Measurements from ENCODE around the gene MYT1.
"Not testable (repeated sequence)": the region's sequence is repeated elsewhere in the genome, so short reads cannot be mapped to it uniquely, and the experiment has no call there.

The MYT1 gene

GRCh38 chr20:64185276-64185900 lies 21.1 kb downstream of the MYT1 start:
- no peak overlapping the region for H3K4me3 ChIP-seq (ENCODE audit: low read length)
- H3K9ac ChIP-seq (ENCODE audit: low read length): no peak overlapping the region
- H3K27ac ChIP-seq (ENCODE audit: low read depth, low read length): no peak overlapping the region
- no peaks in the 10 kb centered on the region for H3K36me3 ChIP-seq (ENCODE audit: control insufficient read depth, insufficient read depth, low read length)
- H3K27me3 ChIP-seq (ENCODE audit: control insufficient read depth, insufficient read depth, low read length): no peaks in the 10 kb centered on the region
- no peaks in the 10 kb centered on the region for H3K4me1 ChIP-seq (ENCODE audit: control insufficient read depth, insufficient read depth, low read length)

- no peaks in the 10 kb centered on the region for H3K27me3 ChIP-seq (ENCODE audit: control insufficient read depth, insufficient read depth, low read length)
These were observed 21.9 kb downstream of the MYT1 start for GRCh38 chr20:64186071-64186598.

GRCh38 chr20:64187213-64187612 lies 23.0 kb downstream of the MYT1 start:
- H3K27ac ChIP-seq (ENCODE audit: low read depth, low read length); H3K4me1 ChIP-seq (ENCODE audit: control insufficient read depth, insufficient read depth, low read length); H3K4me3 ChIP-seq (ENCODE audit: low read length); H3K36me3 ChIP-seq (ENCODE audit: control insufficient read depth, insufficient read depth, low read length); H3K9ac ChIP-seq (ENCODE audit: low read length); H3K27me3 ChIP-seq (ENCODE audit: control insufficient read depth, insufficient read depth, low read length): not testable (repeated sequence)

More at GRCh38 chr20:64186071-64186598, 21.9 kb downstream of the MYT1 start:
- Histone ChIP-seq H3K9ac (ENCODE audit: low read length) (no peak overlapping the region), H3K4me3 (ENCODE audit: low read length) (no peak overlapping the region), H3K4me1 (ENCODE audit: control insufficient read depth, insufficient read depth, low read length) (no peaks in the 10 kb centered on the region), H3K27ac (ENCODE audit: low read depth, low read length) (no peak overlapping the region), H3K36me3 (ENCODE audit: control insufficient read depth, insufficient read depth, low read length) (no peaks in the 10 kb centered on the region)

GRCh38 chr20:64188091-64188490 lies 23.8 kb downstream of the MYT1 start:
- no peak overlapping the region for H3K27ac ChIP-seq (ENCODE audit: low read depth, low read length)
- no peaks in the 10 kb centered on the region for H3K36me3 ChIP-seq (ENCODE audit: control insufficient read depth, insufficient read depth, low read length)
- no peak overlapping the region for H3K4me3 ChIP-seq (ENCODE audit: low read length)
- H3K9ac ChIP-seq (ENCODE audit: low read length): no peak overlapping the region
- H3K4me1 ChIP-seq (ENCODE audit: control insufficient read depth, insufficient read depth, low read length): no peaks in the 10 kb centered on the region
- peaks cover 4% of the 10 kb centered on the region for H3K27me3 ChIP-seq (ENCODE audit: control insufficient read depth, insufficient read depth, low read length)

GRCh38 chr20:64188682-64189529 lies 24.7 kb downstream of the MYT1 start:
- no peak overlapping the region for H3K9ac ChIP-seq (ENCODE audit: low read length)
- H3K27me3 ChIP-seq (ENCODE audit: control insufficient read depth, insufficient read depth, low read length): peaks cover 4% of the 10 kb centered on the region
- no peak overlapping the region for H3K4me3 ChIP-seq (ENCODE audit: low read length)
- no peaks in the 10 kb centered on the region for H3K4me1 ChIP-seq (ENCODE audit: control insufficient read depth, insufficient read depth, low read length)
- H3K36me3 ChIP-seq (ENCODE audit: control insufficient read depth, insufficient read depth, low read length): no peaks in the 10 kb centered on the region
- no peak overlapping the region for H3K27ac ChIP-seq (ENCODE audit: low read depth, low read length)

- H3K4me3 ChIP-seq (ENCODE audit: low read length): no peak overlapping the region
- H3K27ac ChIP-seq (ENCODE audit: low read depth, low read length): no peak overlapping the region
- no peaks in the 10 kb centered on the region for H3K36me3 ChIP-seq (ENCODE audit: control insufficient read depth, insufficient read depth, low read length)
- no peak overlapping the region for H3K9ac ChIP-seq (ENCODE audit: low read length)
- H3K4me1 ChIP-seq (ENCODE audit: control insufficient read depth, insufficient read depth, low read length): no peaks in the 10 kb centered on the region
- peaks cover 5% of the 10 kb centered on the region for H3K27me3 ChIP-seq (ENCODE audit: control insufficient read depth, insufficient read depth, low read length)
These were observed 25.3 kb downstream of the MYT1 start for GRCh38 chr20:64189530-64189966.

GRCh38 chr20:64189986-64190385 lies 25.7 kb downstream of the MYT1 start:
- peaks cover 5% of the 10 kb centered on the region for H3K27me3 ChIP-seq (ENCODE audit: control insufficient read depth, insufficient read depth, low read length)
- no peaks in the 10 kb centered on the region for H3K36me3 ChIP-seq (ENCODE audit: control insufficient read depth, insufficient read depth, low read length)

GRCh38 chr20:64191002-64191401 lies 26.8 kb downstream of the MYT1 start:
- Histone ChIP-seq H3K4me1 (ENCODE audit: control insufficient read depth, insufficient read depth, low read length) (no peaks in the 10 kb centered on the region), H3K27me3 (ENCODE audit: control insufficient read depth, insufficient read depth, low read length) (peaks cover 5% of the 10 kb centered on the region)

More at GRCh38 chr20:64189986-64190385, 25.7 kb downstream of the MYT1 start:
- no peak overlapping the region for H3K27ac ChIP-seq (ENCODE audit: low read depth, low read length)
- H3K4me1 ChIP-seq (ENCODE audit: control insufficient read depth, insufficient read depth, low read length): no peaks in the 10 kb centered on the region
- no peak overlapping the region for H3K4me3 ChIP-seq (ENCODE audit: low read length)
- no peak overlapping the region for H3K9ac ChIP-seq (ENCODE audit: low read length)

GRCh38 chr20:64192406-64192805 lies 28.2 kb downstream of the MYT1 start:
- H3K4me1 ChIP-seq (ENCODE audit: control insufficient read depth, insufficient read depth, low read length): no peaks in the 10 kb centered on the region
- H3K9ac ChIP-seq (ENCODE audit: low read length): no peak overlapping the region
- H3K27me3 ChIP-seq (ENCODE audit: control insufficient read depth, insufficient read depth, low read length): peaks cover 5% of the 10 kb centered on the region
- no peaks in the 10 kb centered on the region for H3K36me3 ChIP-seq (ENCODE audit: control insufficient read depth, insufficient read depth, low read length)
- H3K27ac ChIP-seq (ENCODE audit: low read depth, low read length): no peak overlapping the region
- H3K4me3 ChIP-seq (ENCODE audit: low read length): no peak overlapping the region

More at GRCh38 chr20:64191002-64191401, 26.8 kb downstream of the MYT1 start:
- Histone ChIP-seq H3K9ac (ENCODE audit: low read length) (no peak overlapping the region), H3K27ac (ENCODE audit: low read depth, low read length) (no peak overlapping the region), H3K4me3 (ENCODE audit: low read length) (no peak overlapping the region), H3K36me3 (ENCODE audit: control insufficient read depth, insufficient read depth, low read length) (no peaks in the 10 kb centered on the region)

GRCh38 chr20:64193058-64193457 lies 28.8 kb downstream of the MYT1 start:
- H3K9ac ChIP-seq (ENCODE audit: low read length): no peak overlapping the region
- H3K4me1 ChIP-seq (ENCODE audit: control insufficient read depth, insufficient read depth, low read length): no peaks in the 10 kb centered on the region
- peaks cover 5% of the 10 kb centered on the region for H3K27me3 ChIP-seq (ENCODE audit: control insufficient read depth, insufficient read depth, low read length)
- no peaks in the 10 kb centered on the region for H3K36me3 ChIP-seq (ENCODE audit: control insufficient read depth, insufficient read depth, low read length)
- no peak overlapping the region for H3K4me3 ChIP-seq (ENCODE audit: low read length)
- no peak overlapping the region for H3K27ac ChIP-seq (ENCODE audit: low read depth, low read length)

GRCh38 chr20:64194269-64194668 lies 30.0 kb downstream of the MYT1 start:
- no peaks in the 10 kb centered on the region for H3K4me1 ChIP-seq (ENCODE audit: control insufficient read depth, insufficient read depth, low read length)
- no peak overlapping the region for H3K4me3 ChIP-seq (ENCODE audit: low read length)
- H3K9ac ChIP-seq (ENCODE audit: low read length): no peak overlapping the region
- no peaks in the 10 kb centered on the region for H3K36me3 ChIP-seq (ENCODE audit: control insufficient read depth, insufficient read depth, low read length)
- H3K27ac ChIP-seq (ENCODE audit: low read depth, low read length): no peak overlapping the region
- peaks cover 5% of the 10 kb centered on the region for H3K27me3 ChIP-seq (ENCODE audit: control insufficient read depth, insufficient read depth, low read length)

GRCh38 chr20:64196309-64196708 lies 32.1 kb downstream of the MYT1 start:
- no peak overlapping the region for H3K27ac ChIP-seq (ENCODE audit: low read depth, low read length)
- no peaks in the 10 kb centered on the region for H3K36me3 ChIP-seq (ENCODE audit: control insufficient read depth, insufficient read depth, low read length)
- H3K9ac ChIP-seq (ENCODE audit: low read length): no peak overlapping the region
- H3K4me1 ChIP-seq (ENCODE audit: control insufficient read depth, insufficient read depth, low read length): no peaks in the 10 kb centered on the region
- no peak overlapping the region for H3K4me3 ChIP-seq (ENCODE audit: low read length)
- peaks cover 5% of the 10 kb centered on the region for H3K27me3 ChIP-seq (ENCODE audit: control insufficient read depth, insufficient read depth, low read length)

All from rectal smooth muscle tissue (tissue), 1 donor.